Right atrium auricular region (tissue), 2 donors: Measurements from ENCODE around the gene PCDH1. TPM values are rescaled to one million over a fixed set of nuclear protein-coding genes. Genes with fewer than 3 reads are reported as not detected.
"Not testable (repeated sequence)": the region's sequence is repeated elsewhere in the genome, so short reads cannot be mapped to it uniquely, and the experiment has no call there.

Source experiments
- DNase-seq: peaks from one replicate; pipeline ENCODE4 v3.0.0-alpha.2; 2019; ENCODE audit warnings: low spot score
- H3K27ac ChIP-seq, 2 donors: fragments of 200-600 bp; sonication (generic); 1 replicate in 1 of 2; 2 replicates in 1 of 2; pipeline ENCODE4 v1.5.1; 2016 to 2019
- H3K27me3 ChIP-seq, 2 donors: fragments of 200-600 bp; sonication (generic); one replicate each; pipeline versions ENCODE4 v1.5.1 to v1.6.0; 2017 to 2019
- H3K36me3 ChIP-seq: fragments of 200-600 bp; sonication (generic); one replicate; pipeline ENCODE4 v1.5.1; 2016
- H3K4me1 ChIP-seq, 2 donors: fragments of 200-600 bp; sonication (generic); one replicate each; pipeline versions ENCODE4 v1.5.1 to v1.6.0; 2017 to 2019
- H3K4me3 ChIP-seq, 2 donors: fragments of 200-600 bp; sonication (generic); 1 replicate in 1 of 2; 2 replicates in 1 of 2; pipeline ENCODE4 v1.5.1; 2017 to 2019; ENCODE audit warnings: mild to moderate bottlenecking in 1 of 2, moderate library complexity in 1 of 2
- H3K9me3 ChIP-seq, 2 donors: fragments of 200-600 bp; sonication (generic); one replicate each; pipeline ENCODE4 v1.5.1; 2019
- CTCF ChIP-seq, 2 donors: fragments of 200-600 bp; sonication (generic); IDR thresholded peaks; one replicate each; pipeline ENCODE4 v1.5.1; 2019; ENCODE audit warnings: antibody characterized with exemption in 2 of 2
- total RNA-seq, 2 donors: library from RNA; depleted of rRNA; stranded (reverse); fragments of >200 nt; gene quantifications; one replicate each; pipeline ENCODE4 v1.1.0, GENCODE V29; 2016

PCDH1 gene
- total RNA-seq, 2 donors from 2014 or later = 22.1 to 25.3 TPM

DNA sequence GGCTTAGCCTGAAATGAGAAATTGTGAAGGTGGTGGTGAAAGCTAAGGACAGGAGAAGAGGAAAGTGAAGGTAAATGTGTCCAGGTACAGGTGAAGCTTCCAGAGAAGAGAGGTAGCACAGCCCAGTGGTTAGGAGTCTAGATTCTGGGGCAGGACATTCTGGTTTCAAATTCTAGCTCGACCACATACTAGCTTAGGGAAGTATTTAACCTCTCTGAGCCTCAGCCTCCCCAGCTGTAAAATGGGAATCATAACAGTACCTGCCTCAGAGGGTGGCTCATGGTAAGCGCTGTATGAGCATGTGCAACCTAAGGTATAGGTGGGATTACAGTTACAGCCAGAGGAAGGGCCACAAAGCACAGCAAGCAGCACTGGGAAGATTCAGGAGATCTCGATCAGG lies 55.2 kb downstream of the PCDH1 start:
- DNase-seq = no peak
- Histone ChIP-seq H3K9me3 (no peaks in the 10 kb centered on the region), H3K27ac (peak overlapping the region in 1 of 2 donors; percentile 38), H3K4me3 (no peak overlapping the region), H3K36me3 (no peaks in the 10 kb centered on the region), H3K4me1 (peaks cover 0 to 32% of the 10 kb centered on the region in 2 donors), H3K27me3 (no peaks in the 10 kb centered on the region)
- no peak for TF ChIP-seq CTCF (IDR thresholded peaks at IDR 0.05)

GRCh38 chr5:141822144-141822543 lies 56.1 kb downstream of the PCDH1 start:
- H3K36me3 ChIP-seq = no peaks in the 10 kb centered on the region
- H3K4me1 ChIP-seq = peaks cover 0 to 32% of the 10 kb centered on the region in 2 donors
- H3K27ac ChIP-seq = peak overlapping the region in 1 of 2 donors; percentile 71
- DNase-seq = no peak
- no peak for TF ChIP-seq CTCF (IDR thresholded peaks at IDR 0.05)
- H3K4me3 ChIP-seq = no peak overlapping the region
- no peaks in the 10 kb centered on the region for H3K27me3 ChIP-seq
- H3K9me3 ChIP-seq = no peaks in the 10 kb centered on the region

DNA sequence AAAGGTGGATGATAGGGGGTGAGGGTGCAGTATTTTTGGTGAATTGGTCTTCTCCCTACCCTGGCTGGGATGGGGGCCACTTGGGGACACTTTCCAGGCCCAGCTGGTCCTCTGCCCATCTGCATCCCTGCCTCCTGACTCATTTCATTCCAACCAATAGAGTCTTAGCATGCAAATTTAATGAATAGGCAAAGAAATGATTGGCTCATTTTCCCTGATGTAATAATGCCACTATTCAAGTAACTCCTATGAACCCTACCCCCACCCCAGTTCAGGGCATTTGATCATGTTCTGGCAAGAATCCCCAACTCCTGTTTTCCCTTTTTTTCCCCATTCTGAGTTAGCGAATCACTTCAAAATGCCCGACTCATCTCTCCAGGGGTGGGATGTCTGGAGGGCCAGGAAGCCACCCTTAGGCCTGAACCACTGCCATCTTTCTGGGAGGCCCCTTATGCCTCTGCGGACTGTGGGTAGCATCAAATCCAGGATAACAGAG lies 56.7 kb downstream of the PCDH1 start:
- no peaks in the 10 kb centered on the region for H3K36me3 ChIP-seq
- H3K9me3 ChIP-seq = no peaks in the 10 kb centered on the region
- H3K4me3 ChIP-seq = no peak overlapping the region
- peaks cover 0 to 38% of the 10 kb centered on the region in 2 donors for H3K4me1 ChIP-seq
- no peaks in the 10 kb centered on the region for H3K27me3 ChIP-seq
- DNase-seq = no peak
- peak overlapping the region; percentile 20 to 71 for H3K27ac ChIP-seq
- no peak for TF ChIP-seq CTCF (IDR thresholded peaks at IDR 0.05)

DNA sequence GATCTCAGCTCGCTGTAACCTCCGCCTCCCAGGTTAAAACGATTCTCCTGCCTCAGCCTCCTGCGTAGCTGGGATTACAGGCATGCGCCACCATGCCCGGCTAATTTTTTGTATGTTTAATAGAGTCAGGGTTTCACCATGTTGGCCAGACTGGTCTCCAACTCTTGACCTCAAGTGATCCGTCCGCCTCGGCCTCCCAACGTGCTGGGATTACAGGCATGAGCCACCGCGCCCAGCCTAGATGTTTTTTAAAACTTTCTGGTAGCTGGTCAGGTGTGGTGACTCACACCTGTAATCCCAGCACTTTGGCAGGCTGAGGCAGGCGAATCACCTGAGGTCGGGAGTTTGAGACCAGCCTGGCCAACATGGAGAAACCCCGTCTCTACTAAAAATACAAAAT lies 57.5 kb downstream of the PCDH1 start:
- not testable (repeated sequence) for H3K27me3 ChIP-seq, H3K9me3 ChIP-seq, H3K4me3 ChIP-seq, H3K36me3 ChIP-seq, DNase-seq, H3K27ac ChIP-seq
- H3K4me1 ChIP-seq = peaks cover 0 to 41% of the 10 kb centered on the region in 2 donors

DNA sequence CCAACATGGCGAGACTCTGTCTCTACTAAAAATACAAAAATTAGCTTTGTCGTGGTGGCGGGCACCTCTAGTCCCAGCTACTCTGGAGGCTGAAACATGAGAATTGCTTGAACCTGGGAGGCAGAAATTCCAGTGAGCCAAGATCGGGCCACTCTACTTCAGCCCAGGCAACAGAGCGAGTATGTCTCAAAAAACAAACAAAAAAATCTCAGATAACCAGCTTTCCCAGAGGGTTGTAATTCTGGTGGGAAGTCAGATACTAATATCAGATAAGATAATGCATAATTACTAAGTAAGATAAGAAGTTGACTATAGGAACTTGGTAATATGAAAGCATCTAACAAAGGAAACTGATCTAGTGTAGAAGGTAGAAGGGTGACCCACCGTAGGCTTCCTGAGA lies 60.6 kb downstream of the PCDH1 start:
- Histone ChIP-seq H3K9me3 (no peaks in the 10 kb centered on the region), H3K27me3 (no peaks in the 10 kb centered on the region), H3K4me1 (peaks cover 0 to 38% of the 10 kb centered on the region in 2 donors), H3K4me3 (no peak overlapping the region), H3K27ac (peak overlapping the region; percentile 16 to 21), H3K36me3 (no peaks in the 10 kb centered on the region)
- no peak for TF ChIP-seq CTCF (IDR thresholded peaks at IDR 0.05)
- DNase-seq = no peak

DNA sequence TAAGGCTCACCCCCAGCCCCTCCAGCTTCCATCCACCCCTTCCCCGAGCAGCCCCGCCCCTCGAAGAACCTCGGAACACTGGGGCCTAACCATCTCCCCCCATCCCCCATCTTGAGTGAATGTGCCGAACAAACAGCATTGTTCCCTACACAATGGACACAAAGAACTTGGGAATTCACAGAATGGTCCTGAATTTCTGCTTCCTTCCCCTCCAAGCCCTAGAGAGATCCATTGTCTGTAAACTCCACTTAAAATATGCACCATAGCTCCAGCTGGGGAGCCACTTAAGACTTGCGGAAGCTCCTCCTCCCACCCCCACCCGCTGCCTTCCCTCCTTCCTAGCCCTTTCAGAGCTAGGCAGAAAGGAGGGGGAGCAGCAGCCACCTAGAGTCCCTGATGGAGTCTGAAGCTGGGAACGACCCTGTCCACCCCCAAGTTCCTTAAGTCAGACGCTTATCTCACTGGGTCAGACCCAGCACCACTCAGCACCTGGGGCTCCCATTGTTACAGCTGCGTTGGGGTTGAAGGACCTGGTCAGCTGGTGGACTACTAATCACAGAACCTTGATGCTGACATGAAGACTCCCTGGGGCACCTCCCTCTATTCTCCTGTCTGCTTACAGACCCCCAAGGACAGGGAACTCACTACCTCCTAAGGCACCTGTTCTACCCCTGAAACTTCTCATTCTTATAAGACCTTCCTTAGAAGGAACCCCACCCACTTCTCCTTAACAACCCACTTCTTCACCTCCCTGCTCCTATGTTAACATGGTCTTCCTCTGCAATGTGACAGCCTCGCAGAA lies 61.4 kb downstream of the PCDH1 start:
- no peak for DNase-seq
- no peaks in the 10 kb centered on the region for H3K36me3 ChIP-seq
- no peaks in the 10 kb centered on the region for H3K9me3 ChIP-seq
- H3K4me1 ChIP-seq = peaks cover 0 to 35% of the 10 kb centered on the region in 2 donors
- no peak for TF ChIP-seq CTCF (IDR thresholded peaks at IDR 0.05)
- H3K27ac ChIP-seq = peak overlapping the region; percentile 55 to 64
- no peaks in the 10 kb centered on the region for H3K27me3 ChIP-seq
- H3K4me3 ChIP-seq = no peak overlapping the region
